Measurements from ENCODE around the gene FAM151B. TPM values are rescaled to one million over a fixed set of nuclear protein-coding genes. Genes with fewer than 3 reads are reported as not detected.

FAM151B gene
- total RNA-seq, 1 experiment from 2014 or later: 2.0 TPM

DNA sequence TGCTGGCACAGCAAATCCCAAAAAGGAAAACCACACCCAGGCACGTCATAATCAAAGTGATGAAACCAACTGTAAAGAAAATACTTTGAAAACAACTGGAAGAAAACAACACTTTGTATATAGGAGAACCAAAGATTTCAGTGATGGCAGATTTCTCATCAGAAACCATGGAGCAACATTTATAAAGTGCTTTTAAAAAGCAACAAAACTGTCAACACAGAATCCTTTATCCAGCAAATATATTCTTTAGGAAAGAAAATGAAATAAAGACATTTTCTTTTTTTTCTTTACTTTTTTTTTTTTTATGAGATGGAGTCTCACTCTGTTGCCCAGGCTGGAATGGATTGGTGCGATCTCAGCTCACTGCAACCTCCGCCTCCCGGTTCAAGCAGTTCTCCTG, 5.3 kb upstream of the FAM151B start:
- CTCF ChIA-PET: interaction anchor here (0.7 kb wide), 1 partner anchor 445 kb away, joined by 3 read pairs; no protein-coding TSS in a partner anchor
- intact Hi-C loops (cut with micrococcal nuclease; ENCODE audit: unreplicated experiment): no loop called here
- no TSS peak for BruUV-seq (replicated peaks)

DNA sequence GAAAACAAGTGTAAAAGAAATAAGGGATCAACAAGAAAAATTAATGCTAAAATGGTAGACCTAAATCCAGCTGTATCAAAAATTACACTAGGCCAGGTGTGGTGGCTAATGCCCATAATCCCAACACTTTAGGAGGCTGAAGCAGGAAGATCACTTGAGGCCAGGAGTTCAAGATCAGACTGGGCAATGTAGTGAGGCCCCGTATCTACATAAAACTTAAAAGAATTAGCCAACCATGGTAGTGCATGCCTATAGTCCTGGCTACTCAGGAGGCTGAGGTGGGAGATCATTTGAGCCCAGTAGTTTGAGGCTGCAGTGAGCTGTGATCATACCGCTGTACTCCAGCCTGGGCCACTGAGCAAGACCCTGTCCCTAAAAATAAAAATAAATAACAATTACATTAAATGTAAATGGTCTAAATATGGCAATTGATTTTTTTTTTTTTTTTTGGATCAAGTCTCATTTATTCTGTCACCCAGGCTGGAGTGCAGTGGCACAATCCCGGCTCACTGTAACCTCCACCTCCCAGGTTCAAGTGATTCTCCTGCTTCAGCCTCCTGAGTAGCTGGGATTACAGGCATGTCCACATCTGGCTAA, 4.2 kb upstream of the FAM151B start:
- BruUV-seq (replicated peaks): no TSS peak
- Mint-ChIP-seq H3K4me3 (ENCODE audit: low read depth, unreplicated experiment) (no peak overlapping the region), H3K4me1 (ENCODE audit: low read depth, unreplicated experiment) (peaks cover 12% of the 10 kb centered on the region), H3K9me3 (ENCODE audit: low read depth, unreplicated experiment) (peaks cover 3% of the 10 kb centered on the region), H3K36me3 (ENCODE audit: insufficient read depth, unreplicated experiment) (peaks cover 60% of the 10 kb centered on the region), H3K27ac (ENCODE audit: unreplicated experiment) (no peak overlapping the region), H3K27me3 (ENCODE audit: unreplicated experiment) (no peaks in the 10 kb centered on the region)
- CTCF ChIA-PET: interaction anchor here (0.6 kb wide), 1 partner anchor 172 kb away, joined by 3 read pairs; no protein-coding TSS in a partner anchor
- DNase-seq: no peak
- TF ChIP-seq, protein P1, sequence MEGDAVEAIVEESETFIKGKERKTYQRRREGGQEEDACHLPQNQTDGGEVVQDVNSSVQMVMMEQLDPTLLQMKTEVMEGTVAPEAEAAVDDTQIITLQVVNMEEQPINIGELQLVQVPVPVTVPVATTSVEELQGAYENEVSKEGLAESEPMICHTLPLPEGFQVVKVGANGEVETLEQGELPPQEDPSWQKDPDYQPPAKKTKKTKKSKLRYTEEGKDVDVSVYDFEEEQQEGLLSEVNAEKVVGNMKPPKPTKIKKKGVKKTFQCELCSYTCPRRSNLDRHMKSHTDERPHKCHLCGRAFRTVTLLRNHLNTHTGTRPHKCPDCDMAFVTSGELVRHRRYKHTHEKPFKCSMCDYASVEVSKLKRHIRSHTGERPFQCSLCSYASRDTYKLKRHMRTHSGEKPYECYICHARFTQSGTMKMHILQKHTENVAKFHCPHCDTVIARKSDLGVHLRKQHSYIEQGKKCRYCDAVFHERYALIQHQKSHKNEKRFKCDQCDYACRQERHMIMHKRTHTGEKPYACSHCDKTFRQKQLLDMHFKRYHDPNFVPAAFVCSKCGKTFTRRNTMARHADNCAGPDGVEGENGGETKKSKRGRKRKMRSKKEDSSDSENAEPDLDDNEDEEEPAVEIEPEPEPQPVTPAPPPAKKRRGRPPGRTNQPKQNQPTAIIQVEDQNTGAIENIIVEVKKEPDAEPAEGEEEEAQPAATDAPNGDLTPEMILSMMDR (IDR thresholded peaks at IDR 0.05; ENCODE audit: unreplicated experiment): no peak
- intact Hi-C loops (cut with micrococcal nuclease; ENCODE audit: unreplicated experiment): no loop called here

More for the DNA sequence above, 5.3 kb upstream of the FAM151B start:
- TF ChIP-seq, protein P1 (IDR thresholded peaks at IDR 0.05; ENCODE audit: unreplicated experiment): no peak
- H3K4me1 Mint-ChIP-seq (ENCODE audit: low read depth, unreplicated experiment): peaks cover 12% of the 10 kb centered on the region
- no peaks in the 10 kb centered on the region for H3K27me3 Mint-ChIP-seq (ENCODE audit: unreplicated experiment)
- peaks cover 3% of the 10 kb centered on the region for H3K9me3 Mint-ChIP-seq (ENCODE audit: low read depth, unreplicated experiment)
- no peak overlapping the region for H3K4me3 Mint-ChIP-seq (ENCODE audit: low read depth, unreplicated experiment)
- H3K27ac Mint-ChIP-seq (ENCODE audit: unreplicated experiment): peak overlapping the region; percentile 76
- no peak for DNase-seq
- H3K36me3 Mint-ChIP-seq (ENCODE audit: insufficient read depth, unreplicated experiment): peaks cover 49% of the 10 kb centered on the region

DNA sequence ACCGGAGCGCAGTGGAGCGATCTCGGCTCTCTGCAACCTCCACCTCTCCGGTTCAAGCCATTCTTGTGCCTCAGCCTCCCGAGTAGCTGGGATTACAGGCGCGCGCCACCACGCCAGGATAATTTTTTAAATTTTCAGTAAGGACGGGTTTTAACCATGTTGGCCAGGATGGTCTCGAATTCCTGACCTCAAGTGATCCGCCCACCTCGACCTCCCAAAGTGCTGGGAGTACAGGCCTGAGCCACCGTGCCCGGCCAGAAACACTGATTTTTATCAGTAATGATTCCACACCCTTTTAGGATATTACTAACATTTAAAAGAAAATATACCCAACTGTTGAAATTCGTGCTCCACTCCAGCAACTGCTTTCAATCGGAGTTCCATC, 464 bp upstream of the FAM151B start:
- CTCF ChIA-PET: interaction anchor here (0.8 kb wide), 1 partner anchor 15 kb away, joined by 3 read pairs; no protein-coding TSS in a partner anchor

DNA sequence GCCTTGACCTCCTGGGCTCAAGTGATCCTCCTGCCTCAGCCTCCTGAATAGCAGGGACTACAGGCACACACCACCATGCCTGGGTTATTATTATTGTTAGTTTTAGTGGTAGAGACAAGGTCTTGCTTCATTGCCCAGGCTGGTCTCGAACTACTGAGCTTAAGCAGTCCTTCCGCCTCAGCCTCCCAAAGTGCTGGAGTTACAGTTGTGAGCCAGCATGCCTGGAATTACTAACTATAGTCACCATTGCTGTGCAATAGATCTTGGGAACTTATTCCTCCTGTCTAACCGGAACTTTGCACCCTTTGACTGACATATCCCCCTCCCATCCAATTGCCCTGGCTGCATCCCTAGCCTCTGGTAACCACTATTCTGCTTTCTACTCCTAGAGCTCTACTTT, 3.4 kb downstream of the FAM151B start:
- Mint-ChIP-seq H3K36me3 (ENCODE audit: insufficient read depth, unreplicated experiment) (peaks cover 48% of the 10 kb centered on the region), H3K4me1 (ENCODE audit: low read depth, unreplicated experiment) (peaks cover 51% of the 10 kb centered on the region), H3K9me3 (ENCODE audit: low read depth, unreplicated experiment) (no peaks in the 10 kb centered on the region), H3K27me3 (ENCODE audit: unreplicated experiment) (no peaks in the 10 kb centered on the region), H3K4me3 (ENCODE audit: low read depth, unreplicated experiment) (no peak overlapping the region), H3K27ac (ENCODE audit: unreplicated experiment) (no peak overlapping the region)
- TF ChIP-seq, protein P1 (IDR thresholded peaks at IDR 0.05; ENCODE audit: unreplicated experiment): no peak
- intact Hi-C loops (cut with micrococcal nuclease; ENCODE audit: unreplicated experiment): loop anchor here (5.0 kb wide), 1 partner anchor 76 kb away; no protein-coding TSS in a partner anchor
- no peak for DNase-seq
- CTCF ChIA-PET: no interaction called here
- no TSS peak for BruUV-seq (replicated peaks)

More for the DNA sequence above, 464 bp upstream of the FAM151B start:
- Mint-ChIP-seq H3K4me3 (ENCODE audit: low read depth, unreplicated experiment) (peak overlapping the region; percentile 89), H3K27me3 (ENCODE audit: unreplicated experiment) (no peaks in the 10 kb centered on the region), H3K9me3 (ENCODE audit: low read depth, unreplicated experiment) (peaks cover 3% of the 10 kb centered on the region), H3K27ac (ENCODE audit: unreplicated experiment) (peak overlapping the region; percentile 66), H3K36me3 (ENCODE audit: insufficient read depth, unreplicated experiment) (peaks cover 66% of the 10 kb centered on the region), H3K4me1 (ENCODE audit: low read depth, unreplicated experiment) (peaks cover 29% of the 10 kb centered on the region)
- TF ChIP-seq, protein P1 (IDR thresholded peaks at IDR 0.05; ENCODE audit: unreplicated experiment): no peak
- no peak for DNase-seq
- TSS peak; percentile 53 for BruUV-seq (replicated peaks)
- intact Hi-C loops (cut with micrococcal nuclease; ENCODE audit: unreplicated experiment): no loop called here
